Measurements from ENCODE around the gene MAL.

The MAL gene

GRCh38 chr2:95039363-95039762 is 13.9 kb downstream of the MAL start:
- Histone ChIP-seq H3K27ac (ENCODE audit: poor library complexity, severe bottlenecking) (no peak overlapping the region), H3K9me3 (ENCODE audit: severe bottlenecking) (no peaks in the 10 kb centered on the region), H3K4me1 (ENCODE audit: insufficient read depth, poor library complexity, severe bottlenecking) (no peaks in the 10 kb centered on the region), H3K36me3 (ENCODE audit: low read depth) (no peaks in the 10 kb centered on the region), H3K27me3 (ENCODE audit: insufficient read depth, poor library complexity, severe bottlenecking) (peaks cover 6% of the 10 kb centered on the region), H3K4me3 (ENCODE audit: severe bottlenecking) (no peak overlapping the region)
- TF ChIP-seq CTCF (IDR thresholded peaks at IDR 0.05; ENCODE audit: poor library complexity, severe bottlenecking), result no peak
- ATAC-seq (ENCODE audit: low read depth), result no peak
- DNase-seq (ENCODE audit: low spot score), result no peak

GRCh38 chr2:95039978-95040377 is 14.5 kb downstream of the MAL start:
- TF ChIP-seq CTCF (IDR thresholded peaks at IDR 0.05; ENCODE audit: poor library complexity, severe bottlenecking), result no peak
- DNase-seq (ENCODE audit: low spot score), result no peak
- ATAC-seq (ENCODE audit: low read depth), result no peak
- no peak overlapping the region for H3K4me3 ChIP-seq (ENCODE audit: severe bottlenecking)
- no peaks in the 10 kb centered on the region for H3K36me3 ChIP-seq (ENCODE audit: low read depth)
- H3K27me3 ChIP-seq (ENCODE audit: insufficient read depth, poor library complexity, severe bottlenecking), result peaks cover 5% of the 10 kb centered on the region
- no peaks in the 10 kb centered on the region for H3K9me3 ChIP-seq (ENCODE audit: severe bottlenecking)
- H3K4me1 ChIP-seq (ENCODE audit: insufficient read depth, poor library complexity, severe bottlenecking), result no peaks in the 10 kb centered on the region
- H3K27ac ChIP-seq (ENCODE audit: poor library complexity, severe bottlenecking), result no peak overlapping the region

- DNase-seq (ENCODE audit: low spot score) (no peak), ATAC-seq (ENCODE audit: low read depth) (no peak)
- Histone ChIP-seq H3K36me3 (ENCODE audit: low read depth) (no peaks in the 10 kb centered on the region), H3K4me1 (ENCODE audit: insufficient read depth, poor library complexity, severe bottlenecking) (no peaks in the 10 kb centered on the region), H3K9me3 (ENCODE audit: severe bottlenecking) (no peaks in the 10 kb centered on the region), H3K4me3 (ENCODE audit: severe bottlenecking) (no peak overlapping the region), H3K27me3 (ENCODE audit: insufficient read depth, poor library complexity, severe bottlenecking) (peaks cover 3% of the 10 kb centered on the region), H3K27ac (ENCODE audit: poor library complexity, severe bottlenecking) (no peak overlapping the region)
- no peak for TF ChIP-seq CTCF (IDR thresholded peaks at IDR 0.05; ENCODE audit: poor library complexity, severe bottlenecking)
These were observed 14.9 kb downstream of the MAL start for GRCh38 chr2:95040426-95040825.

- ATAC-seq (ENCODE audit: low read depth), result no peak
- Histone ChIP-seq H3K4me1 (ENCODE audit: insufficient read depth, poor library complexity, severe bottlenecking) (no peaks in the 10 kb centered on the region), H3K4me3 (ENCODE audit: severe bottlenecking) (no peak overlapping the region), H3K27ac (ENCODE audit: poor library complexity, severe bottlenecking) (no peak overlapping the region), H3K9me3 (ENCODE audit: severe bottlenecking) (no peaks in the 10 kb centered on the region), H3K27me3 (ENCODE audit: insufficient read depth, poor library complexity, severe bottlenecking) (peaks cover 3% of the 10 kb centered on the region), H3K36me3 (ENCODE audit: low read depth) (no peaks in the 10 kb centered on the region)
- no peak for TF ChIP-seq CTCF (IDR thresholded peaks at IDR 0.05; ENCODE audit: poor library complexity, severe bottlenecking)
- DNase-seq (ENCODE audit: low spot score), result no peak
These were observed 15.7 kb downstream of the MAL start for GRCh38 chr2:95041060-95041823.

GRCh38 chr2:95041824-95042442 is 16.4 kb downstream of the MAL start:
- H3K27me3 ChIP-seq (ENCODE audit: insufficient read depth, poor library complexity, severe bottlenecking), result peaks cover 3% of the 10 kb centered on the region
- no peaks in the 10 kb centered on the region for H3K9me3 ChIP-seq (ENCODE audit: severe bottlenecking)
- TF ChIP-seq CTCF (IDR thresholded peaks at IDR 0.05; ENCODE audit: poor library complexity, severe bottlenecking), result no peak
- H3K27ac ChIP-seq (ENCODE audit: poor library complexity, severe bottlenecking), result no peak overlapping the region
- no peak for DNase-seq (ENCODE audit: low spot score)
- no peak for ATAC-seq (ENCODE audit: low read depth)
- H3K4me1 ChIP-seq (ENCODE audit: insufficient read depth, poor library complexity, severe bottlenecking), result no peaks in the 10 kb centered on the region
- H3K4me3 ChIP-seq (ENCODE audit: severe bottlenecking), result no peak overlapping the region
- H3K36me3 ChIP-seq (ENCODE audit: low read depth), result no peaks in the 10 kb centered on the region

Measured in RWPE2 (cell line).